ENCODE results near the gene SAE1.
"Not testable (repeated sequence)": the region's sequence is repeated elsewhere in the genome, so short reads cannot be mapped to it uniquely, and the experiment has no call there.

Gene SAE1

GRCh38 chr19:47132194-47132852 lies 1.7 kb downstream of the SAE1 start:
- no peak for DNase-seq

- no peak for DNase-seq
Observed at GRCh38 chr19:47133021-47133471, 2.4 kb downstream of the SAE1 start.

GRCh38 chr19:47134545-47134944 lies 3.9 kb downstream of the SAE1 start:
- no peak for DNase-seq

- no peak for DNase-seq
Observed at GRCh38 chr19:47135156-47135555, 4.5 kb downstream of the SAE1 start.

GRCh38 chr19:47141252-47141651 lies 10.6 kb downstream of the SAE1 start:
- not testable (repeated sequence) for DNase-seq

- DNase-seq: no peak
Observed at GRCh38 chr19:47141695-47142094, 11.1 kb downstream of the SAE1 start.

- DNase-seq: no peak
Observed at GRCh38 chr19:47142779-47143178, 12.1 kb downstream of the SAE1 start.

- no peak for DNase-seq
Observed at GRCh38 chr19:47143322-47144073, 12.9 kb downstream of the SAE1 start.

GRCh38 chr19:47144630-47145029 lies 14.0 kb downstream of the SAE1 start:
- DNase-seq: no peak

GRCh38 chr19:47145639-47146486 lies 15.2 kb downstream of the SAE1 start:
- DNase-seq: no peak

GRCh38 chr19:47146920-47147319 lies 16.3 kb downstream of the SAE1 start:
- DNase-seq: no peak

GRCh38 chr19:47151627-47152026 lies 21.0 kb downstream of the SAE1 start:
- no peak for DNase-seq

- DNase-seq: no peak
Observed at GRCh38 chr19:47152205-47152604, 21.6 kb downstream of the SAE1 start.

- no peak for DNase-seq
Observed at GRCh38 chr19:47152632-47153031, 22.0 kb downstream of the SAE1 start.

GRCh38 chr19:47153266-47153665 lies 22.6 kb downstream of the SAE1 start:
- DNase-seq: no peak

- no peak for DNase-seq
Observed at GRCh38 chr19:47155148-47155547, 24.5 kb downstream of the SAE1 start.

GRCh38 chr19:47156861-47157430 lies 26.3 kb downstream of the SAE1 start:
- no peak for DNase-seq

GRCh38 chr19:47157431-47158321 lies 27.0 kb downstream of the SAE1 start:
- peak; percentile 67 for DNase-seq

GRCh38 chr19:47158367-47158791 lies 27.7 kb downstream of the SAE1 start:
- DNase-seq: no peak

GRCh38 chr19:47158879-47159503 lies 28.4 kb downstream of the SAE1 start:
- DNase-seq: no peak

GRCh38 chr19:47161876-47162489 lies 31.3 kb downstream of the SAE1 start:
- no peak for DNase-seq

All from activated CD8-positive, alpha-beta memory T cell treated with anti-CD3 and anti-CD28 coated beads for 24 hours (primary cell).